HepG2 (cell line): ENCODE data around the gene RPS10. TPM values are rescaled to one million over a fixed set of nuclear protein-coding genes. Genes with fewer than 3 reads are reported as not detected.

Source experiments
- AHDC1 ChIP-seq: sonication (generic); formaldehyde crosslinking; IDR thresholded peaks from 2 replicates; pipeline ENCODE4 v1.5.1; 2020; ENCODE audit warnings: mild to moderate bottlenecking, missing genetic modification reagents, borderline replicate concordance
- CC2D1A ChIP-seq: sonication (generic); formaldehyde crosslinking; IDR thresholded peaks from 2 replicates; pipeline ENCODE4 v1.8.1; 2023; ENCODE audit warnings: mild to moderate bottlenecking, missing genetic modification reagents
- FOSL1 ChIP-seq: sonication (generic); formaldehyde crosslinking; IDR thresholded peaks from 2 replicates; pipeline ENCODE4 v1.9.0; 2021; ENCODE audit warnings: missing genetic modification reagents, borderline replicate concordance
- FOXO1 ChIP-seq: sonication (generic); formaldehyde crosslinking; IDR thresholded peaks from 2 replicates; pipeline ENCODE4 v1.4.0; 2020; ENCODE audit warnings: missing genetic modification reagents
- HDAC2 ChIP-seq: sonication (generic); formaldehyde crosslinking; IDR thresholded peaks from 2 replicates; pipeline ENCODE4 v1.4.0; 2020; ENCODE audit warnings: missing genetic modification reagents
- JDP2 ChIP-seq: sonication (generic); formaldehyde crosslinking; IDR thresholded peaks from 2 replicates; pipeline ENCODE4 v1.8.1; 2022; ENCODE audit warnings: missing genetic modification reagents, borderline replicate concordance
- MEF2D ChIP-seq: sonication (generic); formaldehyde crosslinking; IDR thresholded peaks from 2 replicates; pipeline ENCODE4 v1.5.1; 2020; ENCODE audit warnings: mild to moderate bottlenecking, missing genetic modification reagents
- MZF1 ChIP-seq: sonication (generic); formaldehyde crosslinking; IDR thresholded peaks from 2 replicates; pipeline ENCODE4 v1.8.1; 2023; ENCODE audit warnings: mild to moderate bottlenecking, missing genetic modification reagents, borderline replicate concordance
- NBN ChIP-seq: fragments of 450-650 bp; conservative IDR thresholded peaks from 2 replicates; pipeline ENCODE4 v1.6.1; 2017
- NCOA5 ChIP-seq: sonication (generic); formaldehyde crosslinking; IDR thresholded peaks from 2 replicates; pipeline ENCODE4 v1.4.0; 2020; ENCODE audit warnings: missing genetic modification reagents
- PHF8 ChIP-seq: sonication (generic); formaldehyde crosslinking; IDR thresholded peaks from 2 replicates; pipeline ENCODE4 v1.5.0; 2020; ENCODE audit warnings: missing genetic modification reagents
- POLR2G ChIP-seq: fragments of 200-400 bp; formaldehyde crosslinking; IDR thresholded peaks from 2 replicates; pipeline ENCODE4 v1.6.1; 2018; ENCODE audit warnings: mild to moderate bottlenecking, low read depth, low read length, moderate library complexity
- RAD51 ChIP-seq: fragments of 450-650 bp; IDR thresholded peaks from 2 replicates; pipeline ENCODE4 v1.6.1; 2016; ENCODE audit warnings: borderline replicate concordance
- SMARCE1 ChIP-seq: fragments of 450-650 bp; IDR thresholded peaks from 2 replicates; pipeline ENCODE4 v1.6.1; 2017; ENCODE audit warnings: borderline replicate concordance
- TBX2 ChIP-seq: sonication (generic); formaldehyde crosslinking; IDR thresholded peaks from 2 replicates; pipeline ENCODE4 v1.5.0; 2020; ENCODE audit warnings: missing genetic modification reagents, mild to moderate bottlenecking, borderline replicate concordance
- YEATS2 ChIP-seq: sonication (generic); formaldehyde crosslinking; IDR thresholded peaks from 2 replicates; pipeline ENCODE4 v1.4.0; 2020; ENCODE audit warnings: missing genetic modification reagents, borderline replicate concordance
- ZFP1 ChIP-seq: IDR thresholded peaks from 2 replicates; pipeline ENCODE4 v1.6.1; 2016
- ZKSCAN1 ChIP-seq: fragments of 150-350 bp; IDR thresholded peaks from 2 replicates; pipeline ENCODE4 v1.6.1; 2014; ENCODE audit warnings: low read length
- ZNF367 ChIP-seq: sonication (generic); formaldehyde crosslinking; IDR thresholded peaks from 2 replicates; pipeline ENCODE4 v1.4.0; 2020; ENCODE audit warnings: missing genetic modification reagents, borderline replicate concordance
- ZNF597 ChIP-seq: sonication (generic); formaldehyde crosslinking; IDR thresholded peaks from 2 replicates; pipeline ENCODE4 v1.5.0; 2020; ENCODE audit warnings: missing genetic modification reagents
- ZNF891 ChIP-seq: sonication (generic); formaldehyde crosslinking; IDR thresholded peaks from 2 replicates; pipeline ENCODE4 v1.5.0; 2020; ENCODE audit warnings: mild to moderate bottlenecking, missing genetic modification reagents
- ZSCAN29 ChIP-seq: sonication (generic); formaldehyde crosslinking; conservative IDR thresholded peaks from 2 replicates; pipeline ENCODE4 v1.4.0; 2020; ENCODE audit warnings: mild to moderate bottlenecking, missing genetic modification reagents
- polyA plus RNA-seq, 8 experiments: library from polyadenylated mRNA; depleted of rRNA in 3 of 8; stranded (reverse) in 7 of 8; unstranded in 1 of 8; fragments of >200 nt; fragmentation: Illumina TruSeq in 4 of 8; extraction: Trizol in 4 of 8; gene quantifications; 2 replicates each; pipeline versions ENCODE4 v1.2.1 to v1.2.3, GENCODE V29; 2011 to 2016; ENCODE audit warnings: low read depth in 4 of 8, missing spikeins in 1 of 8, mixed read lengths in 1 of 8; ENCODE audit not compliant: insufficient read depth in 1 of 8
- total RNA-seq, 5 experiments: library from RNA; depleted of rRNA; stranded (reverse); fragments of >200 nt; fragmentation: Illumina TruSeq; extraction: Trizol; gene quantifications; 2 replicates each; pipeline ENCODE4 v1.2.3, GENCODE V29; 2016; ENCODE audit warnings: low read depth in 1 of 5
- TF ChIP-seq, protein P1 (sequence below): sonication (generic); formaldehyde crosslinking; IDR thresholded peaks from 2 replicates; pipeline ENCODE4 v1.5.0; 2020; ENCODE audit warnings: missing genetic modification reagents

RPS10 gene
- total and polyA plus RNA-seq, 2 of the 13 experiments (the other 11 are each of a cell fraction or from before 2014, with no cell fraction given) = 2,909 to 4,648 TPM

DNA sequence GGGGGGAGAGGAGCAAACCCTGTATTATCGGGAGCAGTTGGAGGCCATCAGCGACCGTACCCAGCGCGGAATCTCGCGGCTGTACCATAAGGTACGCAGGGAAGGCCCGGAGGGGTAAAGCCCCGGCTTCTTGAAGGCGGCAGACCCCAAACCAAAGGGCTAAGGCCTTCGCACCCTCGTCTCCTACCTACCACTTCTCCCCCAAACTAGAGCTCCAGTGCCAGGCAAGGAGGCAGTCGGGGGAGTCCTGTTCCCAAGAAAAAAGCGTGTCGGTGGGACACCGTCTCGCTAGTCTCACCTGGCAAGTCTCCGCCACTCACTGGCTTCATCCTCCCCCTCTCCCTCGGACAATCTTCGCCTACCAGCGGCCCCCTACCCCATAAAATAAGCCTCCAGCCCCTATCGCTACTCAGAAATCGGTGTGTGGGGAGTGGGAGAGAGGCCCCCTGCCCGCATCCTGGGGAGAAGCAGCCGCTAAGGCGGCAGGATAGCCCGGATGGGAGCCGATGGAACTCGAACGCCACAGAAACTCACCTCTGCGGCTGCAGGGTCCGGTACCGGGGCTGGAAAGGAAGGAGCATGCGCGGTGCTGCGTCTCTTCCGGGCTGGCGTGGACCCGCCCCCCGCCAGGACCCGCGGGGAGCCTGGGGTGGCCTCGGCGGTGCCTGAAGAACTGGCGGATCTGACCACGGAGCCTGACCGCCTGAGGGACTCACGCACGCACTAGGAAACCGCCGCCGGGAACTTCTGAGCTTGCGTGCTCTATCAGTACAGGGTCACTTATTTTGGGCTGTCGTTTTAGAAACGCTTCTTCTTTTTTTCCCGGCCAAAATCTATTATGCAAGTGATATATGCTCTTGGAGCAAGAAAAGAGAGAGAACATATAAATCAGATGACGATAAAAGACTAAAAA is at the start of gene RPS10 (continued):
- no peak for TF ChIP-seq NBN
- no peak for TF ChIP-seq SMARCE1
- no peak for TF ChIP-seq ZKSCAN1
- TF ChIP-seq ZNF891 (CRISPR knock-in tag) = peak; percentile 96
- TF ChIP-seq ZSCAN29 (CRISPR knock-in tag) = peak; percentile 88
- no peak for TF ChIP-seq FOSL1 (CRISPR knock-in tag)
- TF ChIP-seq ZFP1 (CRISPR knock-in tag) = no peak
- peak; percentile 68; the same call in 1 of the 2 replicates for TF ChIP-seq AHDC1
- TF ChIP-seq CC2D1A = no peak
- TF ChIP-seq YEATS2 (CRISPR knock-in tag) = peak; percentile 99
- TF ChIP-seq, protein P1, sequence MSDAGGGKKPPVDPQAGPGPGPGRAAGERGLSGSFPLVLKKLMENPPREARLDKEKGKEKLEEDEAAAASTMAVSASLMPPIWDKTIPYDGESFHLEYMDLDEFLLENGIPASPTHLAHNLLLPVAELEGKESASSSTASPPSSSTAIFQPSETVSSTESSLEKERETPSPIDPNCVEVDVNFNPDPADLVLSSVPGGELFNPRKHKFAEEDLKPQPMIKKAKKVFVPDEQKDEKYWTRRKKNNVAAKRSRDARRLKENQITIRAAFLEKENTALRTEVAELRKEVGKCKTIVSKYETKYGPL = peak; percentile 69
- peak; percentile 98 for TF ChIP-seq POLR2G
- no peak for TF ChIP-seq MZF1
- peak; percentile 87 for TF ChIP-seq TBX2 (CRISPR knock-in tag)
- peak; percentile 86 for TF ChIP-seq PHF8 (CRISPR knock-in tag)
- no peak for TF ChIP-seq NCOA5
- TF ChIP-seq ZNF597 (CRISPR knock-in tag) = no peak
- peak; percentile 18; the same call in 1 of the 2 replicates for TF ChIP-seq FOXO1 (CRISPR knock-in tag)
- no peak for TF ChIP-seq ZNF367 (CRISPR knock-in tag)
- no peak for TF ChIP-seq RAD51
- peak; percentile 39; the same call in 1 of the 2 replicates for TF ChIP-seq HDAC2 (CRISPR knock-in tag)
- TF ChIP-seq MEF2D (CRISPR knock-in tag) = peak; percentile 81
- TF ChIP-seq JDP2 (CRISPR knock-in tag) = no peak
